Activated CD4-positive, CD25-positive, alpha-beta regulatory T cell treated with anti-CD3 and anti-CD28 coated beads, Interleukin-2, amount 50 U/mL, for 24 hours (primary cell): Measurements from ENCODE around the gene SNED1.

Experiments used
- ATAC-seq, 2 donors: fragments of 150-1000 bp; cut with Tn5 transposase; one replicate each; pipeline ENCODE4 v1.10.0; 2021; ENCODE audit warnings: mild to moderate bottlenecking in 1 of 2, moderate library complexity in 1 of 2

Gene SNED1

GRCh38 chr2:241133436-241133820 lies 135.0 kb downstream of the SNED1 start:
- no peak for ATAC-seq

GRCh38 chr2:241134711-241135110 lies 136.3 kb downstream of the SNED1 start:
- no peak for ATAC-seq

GRCh38 chr2:241135737-241136136 lies 137.3 kb downstream of the SNED1 start:
- no peak for ATAC-seq

GRCh38 chr2:241136191-241136590 lies 137.8 kb downstream of the SNED1 start:
- no peak for ATAC-seq

- no peak for ATAC-seq
Observed at GRCh38 chr2:241136661-241137260, 138.3 kb downstream of the SNED1 start.

GRCh38 chr2:241137276-241138190 lies 139.1 kb downstream of the SNED1 start:
- no peak for ATAC-seq

- ATAC-seq = no peak
Observed at GRCh38 chr2:241138471-241138870, 140.1 kb downstream of the SNED1 start.

GRCh38 chr2:241139531-241140444 lies 141.4 kb downstream of the SNED1 start:
- ATAC-seq = no peak

GRCh38 chr2:241140445-241140840 lies 142.0 kb downstream of the SNED1 start:
- ATAC-seq = no peak

GRCh38 chr2:241141214-241141770 lies 142.9 kb downstream of the SNED1 start:
- no peak for ATAC-seq

- no peak for ATAC-seq
Observed at GRCh38 chr2:241142063-241142462, 143.6 kb downstream of the SNED1 start.

- ATAC-seq = no peak
Observed at GRCh38 chr2:241142593-241142992, 144.2 kb downstream of the SNED1 start.
